ENCODE data around the gene MPHOSPH8.
"Not testable (repeated sequence)": the region's sequence is repeated elsewhere in the genome, so short reads cannot be mapped to it uniquely, and the experiment has no call there.

MPHOSPH8 gene

GRCh38 chr13:19632915-19633478 is 462 bp upstream of the MPHOSPH8 start:
- H3K9me3 ChIP-seq (ENCODE audit: control insufficient read depth, low read length): no peaks in the 10 kb centered on the region
- no peaks in the 10 kb centered on the region for H3K27me3 ChIP-seq (ENCODE audit: control insufficient read depth, insufficient read depth, low read length, poor library complexity, severe bottlenecking)
- WGBS, 2 experiments: 20 to 25% methylated on average over 24 to 25 of the region's 25 CpGs
- H3K4me1 ChIP-seq (ENCODE audit: control insufficient read depth, insufficient read depth, low read length): no peaks in the 10 kb centered on the region
- no peak overlapping the region for H3K27ac ChIP-seq (ENCODE audit: insufficient read depth, low read depth, low read length, poor library complexity, severe bottlenecking)
- H3K36me3 ChIP-seq (ENCODE audit: control insufficient read depth, insufficient read depth, low read length): no peaks in the 10 kb centered on the region
- peak overlapping the region; percentile 71 for H3K4me3 ChIP-seq (ENCODE audit: insufficient read depth, low read depth, low read length)

- no peaks in the 10 kb centered on the region for H3K4me1 ChIP-seq (ENCODE audit: control insufficient read depth, insufficient read depth, low read length)
- peak overlapping the region; percentile 71 for H3K4me3 ChIP-seq (ENCODE audit: insufficient read depth, low read depth, low read length)
- H3K36me3 ChIP-seq (ENCODE audit: control insufficient read depth, insufficient read depth, low read length): no peaks in the 10 kb centered on the region
- H3K27ac ChIP-seq (ENCODE audit: insufficient read depth, low read depth, low read length, poor library complexity, severe bottlenecking): no peak overlapping the region
- 6 to 7% methylated on average over 12 of the region's 12 CpGs for WGBS, 2 experiments
- no peaks in the 10 kb centered on the region for H3K27me3 ChIP-seq (ENCODE audit: control insufficient read depth, insufficient read depth, low read length, poor library complexity, severe bottlenecking)
- no peaks in the 10 kb centered on the region for H3K9me3 ChIP-seq (ENCODE audit: control insufficient read depth, low read length)
Measured at GRCh38 chr13:19634256-19634740, 839 bp downstream of the MPHOSPH8 start.

- 91 to 93% methylated on average over 7 of the region's 7 CpGs for WGBS, 2 experiments
- H3K4me1 ChIP-seq (ENCODE audit: control insufficient read depth, insufficient read depth, low read length); H3K4me3 ChIP-seq (ENCODE audit: insufficient read depth, low read depth, low read length); H3K9me3 ChIP-seq (ENCODE audit: control insufficient read depth, low read length); H3K36me3 ChIP-seq (ENCODE audit: control insufficient read depth, insufficient read depth, low read length); H3K27me3 ChIP-seq (ENCODE audit: control insufficient read depth, insufficient read depth, low read length, poor library complexity, severe bottlenecking); H3K27ac ChIP-seq (ENCODE audit: insufficient read depth, low read depth, low read length, poor library complexity, severe bottlenecking): not testable (repeated sequence)
Measured at GRCh38 chr13:19635926-19636325, 2.5 kb downstream of the MPHOSPH8 start.

- no peaks in the 10 kb centered on the region for H3K9me3 ChIP-seq (ENCODE audit: control insufficient read depth, low read length)
- no peak overlapping the region for H3K27ac ChIP-seq (ENCODE audit: insufficient read depth, low read depth, low read length, poor library complexity, severe bottlenecking)
- H3K4me1 ChIP-seq (ENCODE audit: control insufficient read depth, insufficient read depth, low read length): peaks cover 10% of the 10 kb centered on the region
- H3K27me3 ChIP-seq (ENCODE audit: control insufficient read depth, insufficient read depth, low read length, poor library complexity, severe bottlenecking): no peaks in the 10 kb centered on the region
- 93% methylated on average over 3 of the region's 3 CpGs for WGBS, 2 experiments
- no peaks in the 10 kb centered on the region for H3K36me3 ChIP-seq (ENCODE audit: control insufficient read depth, insufficient read depth, low read length)
- H3K4me3 ChIP-seq (ENCODE audit: insufficient read depth, low read depth, low read length): no peak overlapping the region
Measured at GRCh38 chr13:19643652-19644051, 10.2 kb downstream of the MPHOSPH8 start.

GRCh38 chr13:19645000-19645399 is 11.5 kb downstream of the MPHOSPH8 start:
- Histone ChIP-seq H3K36me3 (ENCODE audit: control insufficient read depth, insufficient read depth, low read length) (no peaks in the 10 kb centered on the region), H3K27ac (ENCODE audit: insufficient read depth, low read depth, low read length, poor library complexity, severe bottlenecking) (no peak overlapping the region), H3K4me1 (ENCODE audit: control insufficient read depth, insufficient read depth, low read length) (peaks cover 10% of the 10 kb centered on the region), H3K27me3 (ENCODE audit: control insufficient read depth, insufficient read depth, low read length, poor library complexity, severe bottlenecking) (no peaks in the 10 kb centered on the region), H3K9me3 (ENCODE audit: control insufficient read depth, low read length) (no peaks in the 10 kb centered on the region), H3K4me3 (ENCODE audit: insufficient read depth, low read depth, low read length) (no peak overlapping the region)
- 75 to 83% methylated on average over 2 of the region's 2 CpGs for WGBS, 2 experiments

- Histone ChIP-seq H3K27ac (ENCODE audit: insufficient read depth, low read depth, low read length, poor library complexity, severe bottlenecking) (no peak overlapping the region), H3K4me1 (ENCODE audit: control insufficient read depth, insufficient read depth, low read length) (peaks cover 10% of the 10 kb centered on the region), H3K36me3 (ENCODE audit: control insufficient read depth, insufficient read depth, low read length) (no peaks in the 10 kb centered on the region), H3K27me3 (ENCODE audit: control insufficient read depth, insufficient read depth, low read length, poor library complexity, severe bottlenecking) (no peaks in the 10 kb centered on the region), H3K9me3 (ENCODE audit: control insufficient read depth, low read length) (no peaks in the 10 kb centered on the region), H3K4me3 (ENCODE audit: insufficient read depth, low read depth, low read length) (no peak overlapping the region)
- 94 to 96% methylated on average over 3 to 4 of the region's 4 CpGs for WGBS, 2 experiments
Measured at GRCh38 chr13:19646063-19646462, 12.6 kb downstream of the MPHOSPH8 start.

- no peak overlapping the region for H3K27ac ChIP-seq (ENCODE audit: insufficient read depth, low read depth, low read length, poor library complexity, severe bottlenecking)
- H3K9me3 ChIP-seq (ENCODE audit: control insufficient read depth, low read length): no peaks in the 10 kb centered on the region
- no peaks in the 10 kb centered on the region for H3K27me3 ChIP-seq (ENCODE audit: control insufficient read depth, insufficient read depth, low read length, poor library complexity, severe bottlenecking)
- H3K4me1 ChIP-seq (ENCODE audit: control insufficient read depth, insufficient read depth, low read length): no peaks in the 10 kb centered on the region
- no peak overlapping the region for H3K4me3 ChIP-seq (ENCODE audit: insufficient read depth, low read depth, low read length)
- WGBS, 2 experiments: 96 to 99% methylated on average over 3 to 4 of the region's 4 CpGs
- H3K36me3 ChIP-seq (ENCODE audit: control insufficient read depth, insufficient read depth, low read length): no peaks in the 10 kb centered on the region
Measured at GRCh38 chr13:19650742-19651141, 17.3 kb downstream of the MPHOSPH8 start.

GRCh38 chr13:19657872-19658591 is 24.6 kb downstream of the MPHOSPH8 start:
- Histone ChIP-seq H3K27me3 (ENCODE audit: control insufficient read depth, insufficient read depth, low read length, poor library complexity, severe bottlenecking) (no peaks in the 10 kb centered on the region), H3K4me3 (ENCODE audit: insufficient read depth, low read depth, low read length) (no peak overlapping the region), H3K36me3 (ENCODE audit: control insufficient read depth, insufficient read depth, low read length) (peaks cover 4% of the 10 kb centered on the region), H3K27ac (ENCODE audit: insufficient read depth, low read depth, low read length, poor library complexity, severe bottlenecking) (no peak overlapping the region), H3K4me1 (ENCODE audit: control insufficient read depth, insufficient read depth, low read length) (no peaks in the 10 kb centered on the region), H3K9me3 (ENCODE audit: control insufficient read depth, low read length) (no peaks in the 10 kb centered on the region)
- 69 to 71% methylated on average over 4 of the region's 4 CpGs for WGBS, 2 experiments

GRCh38 chr13:19658831-19659230 is 25.4 kb downstream of the MPHOSPH8 start:
- peaks cover 4% of the 10 kb centered on the region for H3K36me3 ChIP-seq (ENCODE audit: control insufficient read depth, insufficient read depth, low read length)
- H3K4me1 ChIP-seq (ENCODE audit: control insufficient read depth, insufficient read depth, low read length): no peaks in the 10 kb centered on the region
- H3K27me3 ChIP-seq (ENCODE audit: control insufficient read depth, insufficient read depth, low read length, poor library complexity, severe bottlenecking): no peaks in the 10 kb centered on the region
- H3K9me3 ChIP-seq (ENCODE audit: control insufficient read depth, low read length): no peaks in the 10 kb centered on the region
- H3K4me3 ChIP-seq (ENCODE audit: insufficient read depth, low read depth, low read length): no peak overlapping the region
- H3K27ac ChIP-seq (ENCODE audit: insufficient read depth, low read depth, low read length, poor library complexity, severe bottlenecking): no peak overlapping the region

- Histone ChIP-seq H3K27me3 (ENCODE audit: control insufficient read depth, insufficient read depth, low read length, poor library complexity, severe bottlenecking) (no peaks in the 10 kb centered on the region), H3K4me3 (ENCODE audit: insufficient read depth, low read depth, low read length) (no peak overlapping the region), H3K9me3 (ENCODE audit: control insufficient read depth, low read length) (no peaks in the 10 kb centered on the region), H3K27ac (ENCODE audit: insufficient read depth, low read depth, low read length, poor library complexity, severe bottlenecking) (no peak overlapping the region), H3K4me1 (ENCODE audit: control insufficient read depth, insufficient read depth, low read length) (no peaks in the 10 kb centered on the region), H3K36me3 (ENCODE audit: control insufficient read depth, insufficient read depth, low read length) (peaks cover 4% of the 10 kb centered on the region)
- WGBS, 2 experiments: 94% methylated on average over 2 of the region's 2 CpGs; no CpG with 5 or more reads in 1 of the 2 experiments
Measured at GRCh38 chr13:19661126-19661525, 27.7 kb downstream of the MPHOSPH8 start.

Data from ectodermal cell (in vitro differentiated cells).